SU-DHL-6 (cell line): ENCODE measurements around the gene NASP.

Source experiments
- H2AFZ ChIP-seq: fragments of 200-600 bp; sonication (generic); 2 replicates; pipeline ENCODE4 v1.6.1; 2014; ENCODE audit warnings: low read depth, mild to moderate bottlenecking, moderate library complexity, mixed read lengths, antibody characterized with exemption, low read length; ENCODE audit not compliant: severe bottlenecking
- H3F3A ChIP-seq: fragments of 200-600 bp; shearing (Covaris generic); 2 replicates; pipeline ENCODE4 v1.6.0; 2016; ENCODE audit warnings: antibody characterized with exemption, mild to moderate bottlenecking; ENCODE audit not compliant: insufficient read depth
- H3K27ac ChIP-seq: fragments of 200-600 bp; sonication (generic); 2 replicates; pipeline ENCODE4 v1.5.1; 2016; ENCODE audit warnings: low read depth, mild to moderate bottlenecking, low read length, moderate library complexity, mixed read lengths
- H3K27me3 ChIP-seq: fragments of 200-600 bp; sonication (generic), shearing (Covaris generic); 2 replicates; pipeline ENCODE4 v1.6.0; 2014; ENCODE audit warnings: mild to moderate bottlenecking, low read length
- H3K36me3 ChIP-seq: fragments of 200-600 bp; sonication (generic); 2 replicates; pipeline ENCODE4 v1.6.1; 2014; ENCODE audit warnings: mild to moderate bottlenecking, low read length, mixed read lengths
- H3K4me2 ChIP-seq: fragments of 300-600, 200-600 bp; shearing (Covaris generic), sonication (generic); 2 replicates; pipeline ENCODE4 v1.6.0; 2014; ENCODE audit warnings: low read length, low read depth, mild to moderate bottlenecking; ENCODE audit not compliant: poor library complexity, severe bottlenecking
- H3K4me3 ChIP-seq: fragments of 200-600 bp; sonication (generic); 2 replicates; pipeline ENCODE4 v1.5.1; 2014; ENCODE audit warnings: antibody characterized with exemption, low read length, mild to moderate bottlenecking, mixed read lengths; ENCODE audit not compliant: insufficient read depth, poor library complexity, severe bottlenecking
- H3K79me2 ChIP-seq: fragments of 200-600 bp; sonication (generic); 2 replicates; pipeline ENCODE4 v1.6.1; 2014; ENCODE audit warnings: mild to moderate bottlenecking, low read length, moderate library complexity; ENCODE audit not compliant: insufficient read depth
- H3K9ac ChIP-seq: fragments of 200-600 bp; sonication (generic); 2 replicates; pipeline ENCODE4 v1.7.0; 2014; ENCODE audit warnings: mild to moderate bottlenecking, low read length
- H3K9me2 ChIP-seq: fragments of 200-600 bp; sonication (generic); replicated peaks from 2 replicates; pipeline ENCODE4 v1.6.1; 2014; ENCODE audit warnings: low read length; ENCODE audit not compliant: insufficient read depth
- H3K9me3 ChIP-seq: fragments of 200-600 bp; sonication (generic); 2 replicates; pipeline ENCODE4 v1.6.1; 2014; ENCODE audit warnings: low read length, mixed read lengths; ENCODE audit not compliant: insufficient read depth
- H4K20me1 ChIP-seq: fragments of 200-600 bp; sonication (generic); 2 replicates; pipeline ENCODE4 v1.6.1; 2014; ENCODE audit warnings: low read depth, mild to moderate bottlenecking, antibody characterized with exemption, low read length, moderate library complexity, mixed read lengths
- EZH2phosphoT487 ChIP-seq: fragments of 200-600 bp; sonication (generic), shearing (Covaris generic); conservative IDR thresholded peaks from 2 replicates; pipeline ENCODE4 v1.6.1; 2018; ENCODE audit warnings: mild to moderate bottlenecking, antibody characterized with exemption, low read length, moderate library complexity, mixed read lengths
- TF ChIP-seq, protein P1 (sequence below): fragments of 200-600 bp; sonication (generic); IDR thresholded peaks from one replicate; pipeline ENCODE4 v1.5.1; 2017; ENCODE audit warnings: antibody characterized with exemption, mild to moderate bottlenecking, low read length, moderate library complexity; ENCODE audit not compliant: insufficient read depth, poor library complexity, severe bottlenecking

The NASP gene

DNA sequence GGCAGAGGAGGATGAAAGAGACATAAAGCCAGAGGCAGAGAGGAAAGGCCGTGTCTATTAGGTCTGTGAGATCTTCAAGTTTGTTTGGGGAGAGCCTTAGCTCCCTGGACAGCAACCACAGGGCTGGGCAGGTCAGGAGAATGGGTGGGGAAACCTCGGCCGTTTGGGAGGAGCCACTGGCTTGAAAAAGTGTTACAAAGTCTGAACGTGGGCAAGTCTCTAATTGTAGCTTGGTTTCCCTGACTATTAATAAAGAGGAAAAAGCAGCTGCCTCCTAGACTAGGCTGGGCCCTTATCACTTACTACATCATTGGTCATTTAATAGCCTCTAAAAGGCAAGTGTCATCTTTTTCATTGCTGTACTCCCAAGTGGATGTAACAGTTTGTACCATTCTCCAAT is 40.1 kb downstream of the NASP start, which contains the start of gene CCDC17:
CCDC17 (minus strand) TSS at position 83 of the 400 bp plus-strand sequence. CDS start 145 bp downstream, outside the sequence.
- H3K9me3 ChIP-seq: no peaks in the 10 kb centered on the region
- H3F3A ChIP-seq: peaks cover 29% of the 10 kb centered on the region
- no peak within 1 kb of the TSS for H3K4me2 ChIP-seq
- H3K79me2 ChIP-seq: no peaks in the 10 kb centered on the region
- H3K27ac ChIP-seq: no peak within 1 kb of the TSS
- H3K9me2 ChIP-seq: no peaks in the 10 kb centered on the region
- no peaks in the 10 kb centered on the region for H4K20me1 ChIP-seq
- H3K9ac ChIP-seq: no peak within 1 kb of the TSS
- H2AFZ ChIP-seq: no peak within 1 kb of the TSS
- TF ChIP-seq EZH2phosphoT487: no peak
- TF ChIP-seq, protein P1, sequence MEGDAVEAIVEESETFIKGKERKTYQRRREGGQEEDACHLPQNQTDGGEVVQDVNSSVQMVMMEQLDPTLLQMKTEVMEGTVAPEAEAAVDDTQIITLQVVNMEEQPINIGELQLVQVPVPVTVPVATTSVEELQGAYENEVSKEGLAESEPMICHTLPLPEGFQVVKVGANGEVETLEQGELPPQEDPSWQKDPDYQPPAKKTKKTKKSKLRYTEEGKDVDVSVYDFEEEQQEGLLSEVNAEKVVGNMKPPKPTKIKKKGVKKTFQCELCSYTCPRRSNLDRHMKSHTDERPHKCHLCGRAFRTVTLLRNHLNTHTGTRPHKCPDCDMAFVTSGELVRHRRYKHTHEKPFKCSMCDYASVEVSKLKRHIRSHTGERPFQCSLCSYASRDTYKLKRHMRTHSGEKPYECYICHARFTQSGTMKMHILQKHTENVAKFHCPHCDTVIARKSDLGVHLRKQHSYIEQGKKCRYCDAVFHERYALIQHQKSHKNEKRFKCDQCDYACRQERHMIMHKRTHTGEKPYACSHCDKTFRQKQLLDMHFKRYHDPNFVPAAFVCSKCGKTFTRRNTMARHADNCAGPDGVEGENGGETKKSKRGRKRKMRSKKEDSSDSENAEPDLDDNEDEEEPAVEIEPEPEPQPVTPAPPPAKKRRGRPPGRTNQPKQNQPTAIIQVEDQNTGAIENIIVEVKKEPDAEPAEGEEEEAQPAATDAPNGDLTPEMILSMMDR: no peak
- peaks cover 10% of the 10 kb centered on the region; the same call in 1 of the 2 replicates for H3K36me3 ChIP-seq
- no peaks in the 10 kb centered on the region for H3K27me3 ChIP-seq
- H3K4me3 ChIP-seq: no peak within 1 kb of the TSS

DNA sequence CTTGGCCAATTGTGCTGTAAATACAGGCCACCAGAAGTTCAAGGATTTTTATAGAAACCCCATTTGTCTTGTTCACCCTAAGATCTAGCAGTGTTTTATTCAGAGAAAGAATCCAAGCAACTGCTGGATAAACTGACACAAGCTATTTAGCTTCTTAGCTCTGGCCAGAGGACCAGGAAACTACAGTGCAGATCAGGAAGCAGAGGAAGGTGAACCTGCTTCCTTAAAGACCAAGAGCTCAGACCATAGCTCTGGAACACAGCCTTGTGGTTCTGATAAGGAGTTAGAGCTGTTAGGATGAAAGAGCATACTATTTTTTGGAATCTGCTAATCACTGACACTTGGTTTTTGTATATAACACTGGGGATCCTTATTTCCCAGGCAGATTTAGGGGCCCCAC is 45.2 kb downstream of the NASP start:
- H3K27me3 ChIP-seq: no peaks in the 10 kb centered on the region
- no peaks in the 10 kb centered on the region for H3K9me3 ChIP-seq
- H3K9me2 ChIP-seq: no peaks in the 10 kb centered on the region
- H3K9ac ChIP-seq: no peak overlapping the region
- H2AFZ ChIP-seq: no peak overlapping the region
- no peaks in the 10 kb centered on the region for H4K20me1 ChIP-seq
- H3F3A ChIP-seq: peaks cover 5% of the 10 kb centered on the region; the same call in 1 of the 2 replicates
- H3K4me3 ChIP-seq: no peak overlapping the region
- H3K36me3 ChIP-seq: peaks cover 36% of the 10 kb centered on the region; the same call in 1 of the 2 replicates
- no peaks in the 10 kb centered on the region for H3K79me2 ChIP-seq
- no peak overlapping the region for H3K27ac ChIP-seq
- H3K4me2 ChIP-seq: no peak overlapping the region
- no peak for TF ChIP-seq EZH2phosphoT487
- TF ChIP-seq, protein P1: no peak

DNA sequence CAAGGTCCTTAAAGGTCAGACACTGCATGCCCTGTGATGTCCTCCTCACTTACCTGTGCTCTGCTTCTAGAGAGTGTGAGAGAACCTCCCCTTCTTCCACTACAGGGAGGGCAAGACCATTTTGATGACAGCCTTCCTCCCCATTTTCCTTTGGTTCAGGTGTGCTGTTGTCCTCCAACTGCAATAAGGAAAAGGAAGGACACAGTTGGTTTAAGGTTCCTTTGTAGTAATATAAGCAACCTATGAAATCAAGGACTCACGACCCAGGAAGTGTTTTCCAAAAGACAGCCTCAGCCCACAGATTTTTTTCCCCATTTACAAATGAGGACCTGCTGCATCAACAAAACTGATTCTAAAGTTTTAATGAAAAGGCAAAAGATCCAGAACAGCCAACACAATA is 46.6 kb downstream of the NASP start:
- H3K9me3 ChIP-seq: no peaks in the 10 kb centered on the region
- H3K36me3 ChIP-seq: peaks cover 46% of the 10 kb centered on the region; the same call in 1 of the 2 replicates
- no peak overlapping the region for H3K4me3 ChIP-seq
- no peak overlapping the region for H3K9ac ChIP-seq
- H3K27ac ChIP-seq: no peak overlapping the region
- H2AFZ ChIP-seq: no peak overlapping the region
- no peaks in the 10 kb centered on the region for H3K27me3 ChIP-seq
- H3K9me2 ChIP-seq: no peaks in the 10 kb centered on the region
- no peak for TF ChIP-seq EZH2phosphoT487
- TF ChIP-seq, protein P1: no peak
- no peak overlapping the region for H3K4me2 ChIP-seq
- no peaks in the 10 kb centered on the region for H4K20me1 ChIP-seq
- H3K79me2 ChIP-seq: no peaks in the 10 kb centered on the region
- peaks cover 5% of the 10 kb centered on the region; the same call in 1 of the 2 replicates for H3F3A ChIP-seq
